SK-N-SH (cell line): ENCODE data around the gene OR51B2.

Experiments used
- CTCF ChIP-seq: fragments of 200-600 bp; sonication (generic); IDR thresholded peaks from 2 replicates; pipeline ENCODE4 v1.6.1; 2017; ENCODE audit warnings: antibody characterized with exemption, mild to moderate bottlenecking, moderate library complexity
- EP300 ChIP-seq, 2 experiments: IDR thresholded peaks; 2 replicates each; pipeline versions ENCODE4 v1.4.0 to v1.6.1; 2012; ENCODE audit warnings: borderline replicate concordance in 1 of 2, low read depth in 1 of 2, low read length in 1 of 2
- POLR2AphosphoS5 ChIP-seq: IDR thresholded peaks from 2 replicates; pipeline ENCODE4 v1.6.1; 2012; ENCODE audit warnings: low read depth, low read length

- TF ChIP-seq CTCF, result no peak
- TF ChIP-seq EP300 (IDR thresholded peaks at IDR 0.05; ENCODE audit: borderline replicate concordance in 1 of 2, low read depth in 1 of 2, low read length in 1 of 2), result no peak
- TF ChIP-seq POLR2AphosphoS5, result no peak
These were observed 35.1 kb downstream of the OR51B2 start for GRCh38 chr11:5288906-5289550.
